GM19468 (cell line): Measurements from ENCODE around the gene SSBP2.

Experiments used
- ATAC-seq: cut with Tn5 transposase; IDR thresholded peaks from one replicate; pipeline ENCODE4 v1.9.1; 2021; ENCODE audit warnings: mild to moderate bottlenecking, moderate library complexity, moderate number of reproducible peaks; ENCODE audit not compliant: unreplicated experiment; ENCODE audit errors: extremely low read depth

SSBP2 gene

GRCh38 chr5:81751009-81751835, at the start of gene SSBP2:
Gene SSBP2 (minus strand): TSS chr5:81751097. CDS start chr5:81751042, 55 bp downstream.
- ATAC-seq, result peak; percentile 62

- no peak for ATAC-seq
Observed at GRCh38 chr5:81795666-81796065, 44.8 kb upstream of the SSBP2 start.

- no peak for ATAC-seq
Observed at GRCh38 chr5:81794226-81794625, 43.3 kb upstream of the SSBP2 start.

- no peak for ATAC-seq
Observed at GRCh38 chr5:81790336-81790735, 39.4 kb upstream of the SSBP2 start.

- no peak for ATAC-seq
Observed at GRCh38 chr5:81789033-81789432, 38.1 kb upstream of the SSBP2 start.

- ATAC-seq, result no peak
Observed at GRCh38 chr5:81788329-81788728, 37.4 kb upstream of the SSBP2 start.

GRCh38 chr5:81787474-81788242, 36.8 kb upstream of the SSBP2 start:
- ATAC-seq, result no peak

GRCh38 chr5:81786991-81787390, 36.1 kb upstream of the SSBP2 start:
- no peak for ATAC-seq

GRCh38 chr5:81786496-81786895, 35.6 kb upstream of the SSBP2 start:
- ATAC-seq, result no peak

- no peak for ATAC-seq
Observed at GRCh38 chr5:81785322-81785721, 34.4 kb upstream of the SSBP2 start.

- no peak for ATAC-seq
Observed at GRCh38 chr5:81783401-81783800, 32.5 kb upstream of the SSBP2 start.

- ATAC-seq, result no peak
Observed at GRCh38 chr5:81782811-81783210, 31.9 kb upstream of the SSBP2 start.

- ATAC-seq, result no peak
Observed at GRCh38 chr5:81779916-81780266, 29.0 kb upstream of the SSBP2 start.

GRCh38 chr5:81779125-81779915, 28.4 kb upstream of the SSBP2 start:
- peak; percentile 80 for ATAC-seq

- no peak for ATAC-seq
Observed at GRCh38 chr5:81778642-81779041, 27.7 kb upstream of the SSBP2 start.

- ATAC-seq, result no peak
Observed at GRCh38 chr5:81776258-81776657, 25.4 kb upstream of the SSBP2 start.

GRCh38 chr5:81774374-81774773, 23.5 kb upstream of the SSBP2 start:
- no peak for ATAC-seq

GRCh38 chr5:81773574-81773973, 22.7 kb upstream of the SSBP2 start:
- ATAC-seq, result no peak

- ATAC-seq, result no peak
Observed at GRCh38 chr5:81773161-81773560, 22.3 kb upstream of the SSBP2 start.

GRCh38 chr5:81772488-81772887, 21.6 kb upstream of the SSBP2 start:
- ATAC-seq, result no peak
